Measurements from ENCODE around the gene ARID3A.

Gene ARID3A

GRCh38 chr19:974564-975257 lies 48.9 kb downstream of the ARID3A start:
- H3K4me3 ChIP-seq (ENCODE audit: control insufficient read depth, low read depth, low read length) = no peak overlapping the region
- no peak for DNase-seq (ENCODE audit: low read depth)
- TF ChIP-seq CTCF (IDR thresholded peaks at IDR 0.05; ENCODE audit: control insufficient read depth, insufficient read depth, low read depth, low read length, missing control alignments) = no peak

- TF ChIP-seq CTCF (IDR thresholded peaks at IDR 0.05; ENCODE audit: control insufficient read depth, insufficient read depth, low read depth, low read length, missing control alignments) = no peak
- DNase-seq (ENCODE audit: low read depth) = no peak
- H3K4me3 ChIP-seq (ENCODE audit: control insufficient read depth, low read depth, low read length) = no peak overlapping the region
Observed at GRCh38 chr19:976476-976875, 50.6 kb downstream of the ARID3A start.

- no peak for DNase-seq (ENCODE audit: low read depth)
- TF ChIP-seq CTCF (IDR thresholded peaks at IDR 0.05; ENCODE audit: control insufficient read depth, insufficient read depth, low read depth, low read length, missing control alignments) = no peak
- no peak overlapping the region for H3K4me3 ChIP-seq (ENCODE audit: control insufficient read depth, low read depth, low read length)
Observed at GRCh38 chr19:977058-977464, 51.2 kb downstream of the ARID3A start.

- no peak for TF ChIP-seq CTCF (IDR thresholded peaks at IDR 0.05; ENCODE audit: control insufficient read depth, insufficient read depth, low read depth, low read length, missing control alignments)
- no peak overlapping the region for H3K4me3 ChIP-seq (ENCODE audit: control insufficient read depth, low read depth, low read length)
- no peak for DNase-seq (ENCODE audit: low read depth)
Observed at GRCh38 chr19:979318-979741, 53.5 kb downstream of the ARID3A start.

GRCh38 chr19:980133-980998 lies 54.5 kb downstream of the ARID3A start:
- H3K4me3 ChIP-seq (ENCODE audit: control insufficient read depth, low read depth, low read length) = no peak overlapping the region
- DNase-seq (ENCODE audit: low read depth) = no peak

More at GRCh38 chr19:980133-980998, 54.5 kb downstream of the ARID3A start:
- TF ChIP-seq CTCF (IDR thresholded peaks at IDR 0.05; ENCODE audit: control insufficient read depth, insufficient read depth, low read depth, low read length, missing control alignments) = no peak

All from AG09309 (cell line).